Right lobe of liver (tissue), 6 donors: ENCODE data around the gene RPL9. TPM values are rescaled to one million over a fixed set of nuclear protein-coding genes. Genes with fewer than 3 reads are reported as not detected.

Experiments used
- ATAC-seq, 4 donors: fragments of 200-7000 bp; cut with Tn5 transposase; one replicate each; pipeline ENCODE4 v1.9.1; 2020; ENCODE audit warnings: mild to moderate bottlenecking in 4 of 4, moderate library complexity in 4 of 4
- DNase-seq, 3 donors: peaks; one replicate each; pipeline ENCODE4 v3.0.0-alpha.2; 2020
- H3K27ac ChIP-seq, 3 donors: fragments of 200-600 bp; one replicate each; pipeline ENCODE4 v1.8.0; 2022
- H3K27me3 ChIP-seq, 2 donors: fragments of 200-600 bp; one replicate each; pipeline ENCODE4 v1.8.0; 2022
- H3K36me3 ChIP-seq, 4 donors: fragments of 200-600 bp; sonication (generic) in 1 of 4; one replicate each; pipeline versions ENCODE4 v1.5.1 to v1.8.0; 2017 to 2022; ENCODE audit warnings: control low read depth in 1 of 4
- H3K4me1 ChIP-seq, 4 donors: fragments of 200-600 bp; sonication (generic) in 1 of 4; one replicate each; pipeline versions ENCODE4 v1.5.1 to v1.8.0; 2017 to 2022; ENCODE audit warnings: control low read depth in 1 of 4
- H3K4me3 ChIP-seq, 3 donors: fragments of 200-600 bp; one replicate each; pipeline ENCODE4 v1.8.0; 2022
- H3K9me3 ChIP-seq, 4 donors: fragments of 200-600 bp; sonication (generic) in 1 of 4; one replicate each; pipeline versions ENCODE4 v1.5.1 to v1.8.0; 2017 to 2022; ENCODE audit warnings: control low read depth in 1 of 4
- CTCF ChIP-seq, 4 donors: fragments of 200-600 bp in 3 of 4; fragments of 450-650 bp in 1 of 4; IDR thresholded peaks; one replicate each; pipeline versions ENCODE4 v1.5.1 to v1.8.0; 2016 to 2022; ENCODE audit warnings: antibody characterized with exemption in 4 of 4, mild to moderate bottlenecking in 2 of 4
- POLR2A ChIP-seq: fragments of 450-650 bp; IDR thresholded peaks from one replicate; pipeline ENCODE4 v1.6.1; 2017; ENCODE audit warnings: antibody characterized with exemption, mild to moderate bottlenecking
- WGBS: methylation state at CpG from one replicate; pipeline ENCODE4 v1.1.6; 2018; ENCODE audit warnings: low coverage, low lambda C conversion rate; ENCODE audit not compliant: insufficient coverage; ENCODE audit errors: missing lambda C conversion rate; 5-methylcytosine and 5-hydroxymethylcytosine counted together
- intact Hi-C, 2 donors: fragments of 100-400 bp; cut with DNase I; formaldehyde crosslinking; loops; one replicate each; pipeline versions ENCODE4 v1.11.2 to v1.14.1; 2022
- total RNA-seq, 6 experiments: library from RNA; depleted of rRNA in 2 of 6; stranded (reverse); fragments of >200 nt in 2 of 6; fragmentation: NEBNext Ultra II Directional in 3 of 6; extraction: Animal tissue kit (Norgen Biotek cat#: 25700) in 3 of 6; gene quantifications; one replicate each; pipeline versions ENCODE4 v1.1.0 to v1.2.4, GENCODE V29; 2016 to 2023
- donor health status: DM: no; HTN: yes; CAD: no.
- donor health status: DM: no; HTN: no; CAD: no.
- donor health status: DM: no; HTN: no; CAD: no.
- donor health status: DM: no; HTN: yes; CAD: no.
- donor health status: DM: no; HTN: yes; CAD: no.

RPL9 gene
- total RNA-seq, 6 experiments from 2014 or later: 353 to 1,546 (median 454) TPM

- intact Hi-C loops: no loop called here
- TF ChIP-seq CTCF (IDR thresholded peaks at IDR 0.05) (no peak), POLR2A (no peak)
- Histone ChIP-seq H3K4me1 (peaks cover 0 to 41% (median 13%) of the 10 kb centered on the region in 4 donors), H3K4me3 (peak overlapping the region in 1 of 3 donors; percentile 14), H3K27me3 (no peaks in the 10 kb centered on the region), H3K27ac (peak overlapping the region; percentile 72 to 88 (median 83)), H3K9me3 (no peaks in the 10 kb centered on the region), H3K36me3 (no peaks in the 10 kb centered on the region)
- no peak for DNase-seq
- ATAC-seq: peak; percentile 46 to 72 (median 62)
- 40% methylated on average over 1 of the region's 1 CpG for WGBS
Observed at GRCh38 chr4:39470402-39470801, 11.7 kb upstream of the RPL9 start.

GRCh38 chr4:39469429-39470077 lies 10.8 kb upstream of the RPL9 start:
- intact Hi-C loops: no loop called here
- Histone ChIP-seq H3K36me3 (peaks cover 0 to 5% (median 0%) of the 10 kb centered on the region in 4 donors), H3K4me1 (peaks cover 0 to 46% (median 13%) of the 10 kb centered on the region in 4 donors), H3K27me3 (no peaks in the 10 kb centered on the region), H3K9me3 (no peaks in the 10 kb centered on the region), H3K4me3 (peak overlapping the region in 1 of 3 donors; percentile 14), H3K27ac (peak overlapping the region; percentile 72 to 88 (median 83))
- ATAC-seq (peak; percentile 67 to 91 (median 76)), DNase-seq (peak in 2 of 3 donors; percentile 31 to 66)
- 22% methylated on average over 4 of the region's 4 CpGs for WGBS
- no peak for TF ChIP-seq POLR2A
- TF ChIP-seq CTCF (IDR thresholded peaks at IDR 0.05): peak; percentile 82 to 95 (median 88)

- peak in 3 of 4 donors; percentile 19 to 37 (median 34) for ATAC-seq
- Histone ChIP-seq H3K27ac (peak overlapping the region; percentile 24 to 88 (median 83)), H3K36me3 (peaks cover 0 to 19% (median 0%) of the 10 kb centered on the region in 4 donors), H3K4me1 (peaks cover 0 to 41% (median 12%) of the 10 kb centered on the region in 4 donors), H3K4me3 (peak overlapping the region in 1 of 3 donors; percentile 5), H3K9me3 (no peaks in the 10 kb centered on the region), H3K27me3 (no peaks in the 10 kb centered on the region)
- intact Hi-C loops: no loop called here
- 30% methylated on average over 4 of the region's 4 CpGs for WGBS
- no peak for DNase-seq
- TF ChIP-seq POLR2A (no peak), CTCF (IDR thresholded peaks at IDR 0.05) (no peak)
Observed at GRCh38 chr4:39467464-39467863, 8.7 kb upstream of the RPL9 start.

GRCh38 chr4:39466747-39467146 lies 8.0 kb upstream of the RPL9 start:
- H3K4me1 ChIP-seq: peaks cover 0 to 36% (median 11%) of the 10 kb centered on the region in 4 donors
- no peak for TF ChIP-seq CTCF (IDR thresholded peaks at IDR 0.05)
- no peak for TF ChIP-seq POLR2A
- no peaks in the 10 kb centered on the region for H3K9me3 ChIP-seq
- H3K36me3 ChIP-seq: peaks cover 0 to 26% (median 0%) of the 10 kb centered on the region in 4 donors
- intact Hi-C loops: no loop called here
- H3K27me3 ChIP-seq: no peaks in the 10 kb centered on the region
- H3K27ac ChIP-seq: peak overlapping the region; percentile 24 to 88 (median 83)
- H3K4me3 ChIP-seq: peak overlapping the region in 1 of 3 donors; percentile 5
- 31% methylated on average over 4 of the region's 4 CpGs for WGBS
- ATAC-seq: peak; percentile 50 to 75 (median 56)
- DNase-seq: peak in 1 of 3 donors; percentile 58
